HepG2 (cell line): ENCODE measurements around the gene TCF25. TPM values are rescaled to one million over a fixed set of nuclear protein-coding genes. Genes with fewer than 3 reads are reported as not detected.

Source experiments
- ATF4 ChIP-seq, 2 experiments: fragments of 450-650 bp in 1 of 2; sonication (generic) in 1 of 2; formaldehyde crosslinking; IDR thresholded peaks; 2 replicates each; pipeline versions ENCODE4 v1.5.0 to v1.8.0; 2020 to 2022; ENCODE audit warnings: mild to moderate bottlenecking in 1 of 2, missing genetic modification reagents in 1 of 2
- DR1 ChIP-seq: sonication (generic); formaldehyde crosslinking; IDR thresholded peaks from 2 replicates; pipeline ENCODE4 v1.8.0; 2021; ENCODE audit warnings: mild to moderate bottlenecking, missing genetic modification reagents, inconsistent platforms
- GLMP ChIP-seq: sonication (generic); formaldehyde crosslinking; IDR thresholded peaks from 2 replicates; pipeline ENCODE4 v1.9.0; 2021; ENCODE audit warnings: missing genetic modification reagents, mild to moderate bottlenecking, borderline replicate concordance
- JARID2 ChIP-seq: sonication (generic); formaldehyde crosslinking; IDR thresholded peaks from 2 replicates; pipeline ENCODE4 v1.8.1; 2023; ENCODE audit warnings: missing genetic modification reagents, inconsistent platforms; ENCODE audit not compliant: insufficient replicate concordance
- JUN ChIP-seq: sonication (generic); formaldehyde crosslinking; IDR thresholded peaks from 2 replicates; pipeline ENCODE4 v1.4.0; 2020; ENCODE audit warnings: mild to moderate bottlenecking, missing genetic modification reagents
- KDM3A ChIP-seq: IDR thresholded peaks from 2 replicates; pipeline ENCODE4 v1.6.1; 2018; ENCODE audit warnings: low read depth, missing compliant biosample characterization
- MAX ChIP-seq: IDR thresholded peaks from 2 replicates; pipeline ENCODE4 v1.6.1; 2012; ENCODE audit warnings: inconsistent platforms
- MLX ChIP-seq: IDR thresholded peaks from 2 replicates; pipeline ENCODE4 v1.6.1; 2016
- RXRA ChIP-seq: sonication (generic); formaldehyde crosslinking; IDR thresholded peaks from 2 replicates; pipeline ENCODE4 v1.5.1; 2020; ENCODE audit warnings: missing genetic modification reagents
- SMC3 ChIP-seq: IDR thresholded peaks from 2 replicates; pipeline ENCODE4 v1.6.1; 2011; ENCODE audit warnings: low read length, improper control_type of control experiment
- SRSF1 ChIP-seq: fragments of 200-400 bp; formaldehyde crosslinking; optimal IDR thresholded peaks from 2 replicates; pipeline ENCODE3; 2017; ENCODE audit warnings: mild to moderate bottlenecking, low read depth, low read length, moderate library complexity
- STAT6 ChIP-seq: sonication (generic); formaldehyde crosslinking; IDR thresholded peaks from 2 replicates; pipeline ENCODE4 v1.4.0; 2020; ENCODE audit warnings: missing genetic modification reagents, mild to moderate bottlenecking, borderline replicate concordance
- TBX2 ChIP-seq: sonication (generic); formaldehyde crosslinking; IDR thresholded peaks from 2 replicates; pipeline ENCODE4 v1.5.0; 2020; ENCODE audit warnings: missing genetic modification reagents, mild to moderate bottlenecking, borderline replicate concordance
- ZBTB39 ChIP-seq: sonication (generic); formaldehyde crosslinking; IDR thresholded peaks from 2 replicates; pipeline ENCODE4 v1.5.0; 2020; ENCODE audit warnings: missing genetic modification reagents
- ZNF317 ChIP-seq: sonication (generic); formaldehyde crosslinking; IDR thresholded peaks from 2 replicates; pipeline ENCODE4 v1.5.0; 2020; ENCODE audit warnings: mild to moderate bottlenecking, missing genetic modification reagents
- ZNF512B ChIP-seq: sonication (generic); formaldehyde crosslinking; IDR thresholded peaks from 2 replicates; pipeline ENCODE4 v1.5.1; 2020; ENCODE audit warnings: missing genetic modification reagents, mild to moderate bottlenecking, borderline replicate concordance
- ZNF784 ChIP-seq: sonication (generic); formaldehyde crosslinking; IDR thresholded peaks from 2 replicates; pipeline ENCODE4 v1.5.1; 2020; ENCODE audit warnings: missing genetic modification reagents, mild to moderate bottlenecking, borderline replicate concordance
- polyA plus RNA-seq, 8 experiments: library from polyadenylated mRNA; depleted of rRNA in 3 of 8; stranded (reverse) in 7 of 8; unstranded in 1 of 8; fragments of >200 nt; fragmentation: Illumina TruSeq in 4 of 8; extraction: Trizol in 4 of 8; gene quantifications; 2 replicates each; pipeline versions ENCODE4 v1.2.1 to v1.2.3, GENCODE V29; 2011 to 2016; ENCODE audit warnings: low read depth in 4 of 8, missing spikeins in 1 of 8, mixed read lengths in 1 of 8; ENCODE audit not compliant: insufficient read depth in 1 of 8
- total RNA-seq, 5 experiments: library from RNA; depleted of rRNA; stranded (reverse); fragments of >200 nt; fragmentation: Illumina TruSeq; extraction: Trizol; gene quantifications; 2 replicates each; pipeline ENCODE4 v1.2.3, GENCODE V29; 2016; ENCODE audit warnings: low read depth in 1 of 5

Gene TCF25
- total and polyA plus RNA-seq, 2 of the 13 experiments (the other 11 are each of a cell fraction or from before 2014, with no cell fraction given) = 138 to 206 TPM

- TF ChIP-seq ZNF784 = peak; percentile 75
- no peak; the same call in 1 of the 2 replicates for TF ChIP-seq TBX2 (CRISPR knock-in tag)
- peak; percentile 93 for TF ChIP-seq RXRA
- no peak for TF ChIP-seq ZNF317
- TF ChIP-seq ZNF512B = no peak
- no peak for TF ChIP-seq DR1 (CRISPR knock-in tag)
- peak; percentile 58 for TF ChIP-seq SRSF1
- no peak for TF ChIP-seq GLMP (CRISPR knock-in tag)
- TF ChIP-seq SMC3 = peak; percentile 64; the same call in 1 of the 2 replicates
- TF ChIP-seq ATF4 (CRISPR knock-in tag; IDR thresholded peaks at IDR 0.05) = no peak
- no peak for TF ChIP-seq JARID2 (CRISPR knock-in tag)
- no peak for TF ChIP-seq JUN
- TF ChIP-seq STAT6 = no peak
- no peak for TF ChIP-seq ZBTB39 (CRISPR knock-in tag)
- TF ChIP-seq MLX (CRISPR knock-in tag) = peak; percentile 29; the same call in 1 of the 2 replicates
- TF ChIP-seq KDM3A = peak; percentile 94
- peak; percentile 66; the same call in 1 of the 2 replicates for TF ChIP-seq MAX
These were observed 12.6 kb upstream of the TCF25 start (continued) for GRCh38 chr16:89860747-89861304.
